Stimulated activated CD4-positive, alpha-beta T cell treated with anti-CD3 and anti-CD28 coated beads, Interleukin-12 subunit alpha, Interleukin-12 subunit beta, amount 100 ng/mL, for 24 hours (primary cell): Measurements from ENCODE around the gene KCNJ5.

ENCODE experiments used
- DNase-seq, 2 experiments: peaks; one replicate each; pipeline ENCODE4 v3.0.0-alpha.2; 2020; ENCODE audit warnings: low read depth in 2 of 2

The KCNJ5 gene

GRCh38 chr11:128931668-128932067 lies 40.5 kb downstream of the KCNJ5 start:
- DNase-seq = no peak

GRCh38 chr11:128933481-128934178 lies 42.5 kb downstream of the KCNJ5 start:
- no peak for DNase-seq

- no peak for DNase-seq
Measured at GRCh38 chr11:128934351-128934750, 43.2 kb downstream of the KCNJ5 start.

- DNase-seq = no peak
Measured at GRCh38 chr11:128934926-128935325, 43.8 kb downstream of the KCNJ5 start.

GRCh38 chr11:128936606-128937251 lies 45.6 kb downstream of the KCNJ5 start:
- no peak for DNase-seq

- DNase-seq = no peak
Measured at GRCh38 chr11:128937480-128937879, 46.3 kb downstream of the KCNJ5 start.

- no peak for DNase-seq
Measured at GRCh38 chr11:128938156-128938885, 47.2 kb downstream of the KCNJ5 start.

GRCh38 chr11:128939591-128939990 lies 48.4 kb downstream of the KCNJ5 start:
- no peak for DNase-seq

- no peak for DNase-seq
Measured at GRCh38 chr11:128940156-128940555, 49.0 kb downstream of the KCNJ5 start.

GRCh38 chr11:128940603-128941002 lies 49.4 kb downstream of the KCNJ5 start:
- DNase-seq = no peak

GRCh38 chr11:128941110-128941509 lies 50.0 kb downstream of the KCNJ5 start:
- DNase-seq = no peak

- no peak for DNase-seq
Measured at GRCh38 chr11:128941573-128942271, 50.6 kb downstream of the KCNJ5 start.

GRCh38 chr11:128942272-128942612 lies 51.1 kb downstream of the KCNJ5 start:
- no peak for DNase-seq

- DNase-seq = no peak
Measured at GRCh38 chr11:128942817-128943427, 51.8 kb downstream of the KCNJ5 start, which contains the start of gene TP53AIP1. TP53AIP1 (minus strand) TSS chr11:128942871; CDS start chr11:128937818, 5,053 bp downstream.

- no peak for DNase-seq
Measured at GRCh38 chr11:128943428-128943976, 52.3 kb downstream of the KCNJ5 start.

- no peak for DNase-seq
Measured at GRCh38 chr11:128946648-128947047, 55.5 kb downstream of the KCNJ5 start.

GRCh38 chr11:128947773-128948172 lies 56.6 kb downstream of the KCNJ5 start:
- no peak for DNase-seq

GRCh38 chr11:128948583-128948982 lies 57.4 kb downstream of the KCNJ5 start:
- no peak for DNase-seq

- DNase-seq = no peak
Measured at GRCh38 chr11:128949791-128950454, 58.8 kb downstream of the KCNJ5 start.

- no peak for DNase-seq
Measured at GRCh38 chr11:128953151-128953550, 62.0 kb downstream of the KCNJ5 start.

- DNase-seq = no peak
Measured at GRCh38 chr11:128955636-128956035, 64.5 kb downstream of the KCNJ5 start.
